Inflammatory macrophage treated with lipopolysaccharide for 1 hour (primary cell): ENCODE results near the gene CHAD.
"Not testable (repeated sequence)": the region's sequence is repeated elsewhere in the genome, so short reads cannot be mapped to it uniquely, and the experiment has no call there.

Source experiments
- DNase-seq, 2 donors: peaks; one replicate each; pipeline ENCODE4 v3.0.0-alpha.2; 2020 to 2022

Gene CHAD

DNA sequence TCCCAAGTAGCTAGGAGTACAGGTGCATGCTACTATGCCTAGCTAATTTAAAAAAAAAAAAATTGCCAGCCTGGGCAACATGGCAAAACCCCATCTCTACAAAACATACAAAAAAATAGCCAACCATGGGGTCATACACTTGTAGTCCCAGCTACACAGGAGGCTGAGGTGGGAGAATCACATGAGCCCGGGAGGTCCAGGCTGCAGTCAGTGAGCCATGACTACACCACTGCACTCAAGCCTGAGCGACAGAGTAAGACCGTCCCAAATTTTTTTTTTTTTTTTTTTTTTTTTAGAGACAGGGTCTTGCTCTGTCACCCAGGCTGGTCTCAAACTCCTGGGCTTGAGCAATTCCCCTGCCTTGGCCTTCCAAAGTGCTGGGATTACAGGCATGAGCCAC is 14.8 kb downstream of the CHAD start:
- DNase-seq: no peak

DNA sequence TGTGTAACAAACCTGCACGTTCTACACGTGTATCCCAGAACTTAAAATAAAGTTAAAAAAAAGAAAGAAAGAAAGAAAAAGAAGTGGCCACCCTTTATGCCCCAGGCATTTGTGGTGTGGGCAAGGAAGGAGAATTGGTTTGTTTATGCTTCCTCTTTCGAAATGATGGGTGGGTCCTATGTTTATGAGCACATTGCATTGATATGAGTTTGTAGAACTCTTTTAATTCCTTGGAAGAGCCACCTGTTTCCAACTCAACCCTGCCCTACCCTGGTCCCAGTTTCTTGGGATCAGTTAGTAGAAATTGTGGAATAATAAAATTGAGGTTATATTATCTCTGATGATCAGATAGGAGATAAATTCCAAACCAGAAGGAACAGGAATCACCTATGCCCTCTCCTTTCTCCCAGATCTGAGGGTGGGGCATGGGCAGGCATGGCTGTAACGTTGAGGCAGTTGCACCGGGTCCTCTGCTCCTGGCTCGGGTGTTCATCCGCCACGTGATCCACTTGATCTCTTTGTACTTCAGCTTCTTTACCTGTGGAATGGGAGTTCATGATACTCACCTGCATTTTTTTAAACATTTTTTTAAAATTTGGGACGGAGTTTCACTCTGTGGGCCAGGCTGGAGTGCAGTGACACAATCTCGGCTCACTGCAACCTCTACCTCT is 15.9 kb downstream of the CHAD start:
- peak; percentile 48 to 66 for DNase-seq

DNA sequence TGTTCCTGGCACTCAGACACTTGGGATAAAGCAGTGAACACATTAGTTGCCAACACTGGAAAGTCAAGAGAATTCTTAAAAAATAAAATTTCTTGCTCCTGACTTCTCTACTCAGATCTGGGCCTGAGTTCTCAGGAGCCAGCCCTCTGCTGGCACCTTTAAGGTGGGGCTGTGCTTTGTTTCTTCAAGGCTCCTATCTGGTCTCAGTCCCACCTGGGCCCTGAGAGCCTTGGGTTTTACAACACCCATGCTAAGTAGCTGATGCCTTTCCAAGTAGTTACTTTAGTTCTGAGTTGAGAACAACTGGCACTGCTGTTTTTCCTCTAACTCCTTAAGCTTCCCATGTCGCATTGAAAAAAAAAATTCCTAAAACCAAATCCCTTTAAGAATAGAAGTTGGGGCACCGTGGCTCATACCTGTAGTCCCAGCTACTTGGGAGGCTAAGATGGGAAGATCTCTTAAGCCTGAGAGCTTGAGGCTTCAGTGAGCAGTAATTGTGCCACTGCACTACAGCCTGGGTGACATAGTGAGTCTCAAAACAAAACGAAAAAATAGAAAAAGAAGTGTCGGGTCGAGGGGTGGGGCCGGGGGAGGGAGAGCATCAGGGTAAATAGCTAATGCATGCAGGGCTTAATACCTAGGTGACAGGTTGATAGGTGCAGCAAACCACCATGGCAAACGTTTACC is 16.6 kb downstream of the CHAD start:
- no peak for DNase-seq

DNA sequence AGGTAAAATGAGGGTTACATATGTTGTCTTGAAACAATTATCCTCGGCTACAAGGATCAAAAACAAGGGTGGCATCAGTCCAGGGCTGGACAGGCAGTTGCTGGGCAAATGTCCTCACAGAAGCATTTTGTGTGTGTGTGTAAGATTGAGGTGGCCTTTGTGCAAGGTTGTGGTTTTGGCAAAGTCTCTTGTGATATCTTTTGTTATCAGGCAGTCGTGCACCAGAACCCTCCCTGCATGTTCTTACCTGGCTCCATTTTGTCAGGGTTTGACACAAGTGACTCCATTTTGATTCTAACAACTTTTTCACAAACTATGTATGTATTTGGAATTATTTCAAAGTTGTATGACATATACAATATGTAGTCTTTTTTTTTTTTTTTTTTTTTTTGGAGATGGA is 20.0 kb downstream of the CHAD start:
- DNase-seq: no peak

DNA sequence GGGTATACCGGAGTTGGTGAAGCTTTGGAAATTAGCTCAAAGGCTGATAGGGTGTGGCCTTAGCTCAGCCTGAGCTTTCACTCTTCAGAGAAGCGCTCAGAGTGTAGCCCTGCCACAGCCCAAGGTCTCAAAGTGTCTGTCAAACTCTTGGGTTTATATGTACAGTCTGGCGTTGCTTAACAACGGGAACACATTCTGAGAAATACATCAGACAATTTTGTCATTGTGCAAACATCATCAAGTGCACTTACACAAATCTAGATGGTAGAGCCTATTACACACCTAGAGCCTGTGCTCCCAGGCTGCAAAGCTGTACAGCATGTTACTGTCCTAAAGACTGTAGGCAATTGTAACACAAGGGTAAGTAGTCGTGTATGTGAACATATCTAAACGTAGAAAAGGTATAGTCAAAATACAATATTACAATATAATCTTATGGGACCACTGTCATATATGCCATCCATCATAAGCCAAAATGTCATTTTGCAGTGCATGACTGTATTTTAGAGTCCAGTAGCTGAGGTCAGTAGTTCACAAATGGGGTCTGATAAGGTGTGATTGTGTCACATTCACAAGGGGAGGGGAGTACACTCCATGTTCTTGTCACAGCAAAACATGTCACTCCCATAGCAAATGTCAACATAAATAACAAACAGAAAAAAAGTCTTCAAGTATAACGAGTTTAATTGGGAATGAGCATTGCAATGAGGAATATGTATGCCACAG is 20.6 kb downstream of the CHAD start:
- DNase-seq: no peak

DNA sequence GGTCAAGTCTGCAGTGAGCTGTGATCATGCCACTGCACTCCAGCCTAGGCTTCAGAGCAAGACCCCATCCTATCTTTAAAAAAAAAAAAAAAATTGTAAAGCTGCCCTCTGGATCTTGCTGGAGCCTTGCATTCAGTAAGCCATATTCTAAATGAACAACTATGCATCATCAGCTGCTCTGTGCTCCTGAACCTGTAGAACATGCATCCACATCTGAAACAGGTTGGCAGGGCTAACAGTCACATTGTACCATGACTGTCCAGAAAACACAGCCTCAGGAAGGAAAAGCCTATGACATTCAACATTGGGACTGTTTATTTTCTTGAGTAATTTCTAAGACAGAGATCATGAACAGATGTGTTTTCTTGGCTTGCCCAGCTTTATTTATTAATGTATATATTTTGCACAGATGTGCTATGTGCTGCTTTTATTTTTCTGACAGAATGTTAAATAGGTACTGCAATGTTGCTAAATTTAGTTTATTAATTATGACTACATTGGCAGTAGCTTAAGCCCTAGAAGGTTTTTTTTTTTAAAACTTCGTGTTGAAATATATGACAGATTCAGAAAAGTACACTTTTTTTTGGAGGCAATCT is 22.9 kb downstream of the CHAD start:
- no peak for DNase-seq

DNA sequence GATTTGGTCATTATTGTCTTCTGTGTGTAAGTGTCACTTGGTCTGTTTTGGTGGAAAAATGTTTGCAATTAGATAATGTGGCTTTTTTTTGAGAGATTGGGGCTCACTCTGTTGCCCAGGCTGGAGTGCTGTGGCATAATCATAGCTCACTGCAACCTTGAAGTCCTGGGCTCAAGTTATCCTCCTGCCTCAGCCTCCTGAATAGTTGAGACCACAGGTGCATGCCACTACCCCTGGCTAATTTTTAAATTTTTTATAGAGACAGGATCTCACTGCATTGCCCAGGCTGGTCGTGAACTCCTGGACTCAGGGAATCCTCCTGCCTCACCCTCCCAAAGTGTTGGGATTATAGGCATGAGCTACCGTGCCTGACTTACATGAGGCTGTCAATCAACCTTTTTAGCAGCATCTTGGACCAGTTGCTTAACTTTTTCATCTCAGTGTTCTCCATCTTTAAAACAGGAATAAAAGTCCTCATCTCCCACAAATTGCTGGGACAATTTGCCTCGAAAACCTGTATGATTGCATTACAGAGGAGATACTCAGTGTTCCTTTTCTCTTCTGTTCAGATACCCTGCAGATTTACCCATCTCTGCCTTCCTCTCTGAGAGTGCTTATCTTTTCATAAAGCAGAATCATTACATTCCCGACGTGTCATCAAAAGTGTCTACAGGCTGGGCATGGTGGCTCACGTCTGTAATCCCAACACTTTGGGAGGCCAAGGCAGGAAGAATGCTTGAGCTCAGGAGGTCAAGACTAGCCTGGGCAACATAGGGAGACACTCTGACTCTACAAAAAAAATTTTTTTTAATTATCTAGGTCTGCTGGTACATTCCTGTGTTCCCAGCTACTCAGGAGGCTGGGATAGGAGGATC is 23.6 kb downstream of the CHAD start:
- DNase-seq: no peak

DNA sequence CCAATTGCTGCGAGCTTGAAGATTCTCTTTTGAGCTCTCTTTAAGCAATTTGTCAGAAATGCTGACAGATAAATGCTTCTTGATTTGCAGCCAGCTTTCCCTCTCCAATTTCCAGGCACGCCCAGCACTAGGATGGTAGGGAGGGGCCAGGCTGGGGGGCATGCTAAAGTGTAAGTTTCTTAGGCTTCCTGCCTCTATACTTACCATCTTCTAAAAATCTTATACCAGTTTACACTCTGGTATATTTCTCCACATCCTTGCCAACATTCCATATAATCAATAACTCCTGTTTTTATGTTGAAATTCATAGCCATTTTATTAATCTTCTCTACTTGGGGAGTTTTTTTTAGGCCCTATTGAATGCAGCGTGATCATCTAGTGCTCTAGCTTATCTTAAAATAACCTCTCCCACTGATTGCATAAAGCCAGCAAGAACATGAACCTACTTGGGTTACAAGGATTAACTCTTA is 25.1 kb downstream of the CHAD start:
- DNase-seq: no peak

DNA sequence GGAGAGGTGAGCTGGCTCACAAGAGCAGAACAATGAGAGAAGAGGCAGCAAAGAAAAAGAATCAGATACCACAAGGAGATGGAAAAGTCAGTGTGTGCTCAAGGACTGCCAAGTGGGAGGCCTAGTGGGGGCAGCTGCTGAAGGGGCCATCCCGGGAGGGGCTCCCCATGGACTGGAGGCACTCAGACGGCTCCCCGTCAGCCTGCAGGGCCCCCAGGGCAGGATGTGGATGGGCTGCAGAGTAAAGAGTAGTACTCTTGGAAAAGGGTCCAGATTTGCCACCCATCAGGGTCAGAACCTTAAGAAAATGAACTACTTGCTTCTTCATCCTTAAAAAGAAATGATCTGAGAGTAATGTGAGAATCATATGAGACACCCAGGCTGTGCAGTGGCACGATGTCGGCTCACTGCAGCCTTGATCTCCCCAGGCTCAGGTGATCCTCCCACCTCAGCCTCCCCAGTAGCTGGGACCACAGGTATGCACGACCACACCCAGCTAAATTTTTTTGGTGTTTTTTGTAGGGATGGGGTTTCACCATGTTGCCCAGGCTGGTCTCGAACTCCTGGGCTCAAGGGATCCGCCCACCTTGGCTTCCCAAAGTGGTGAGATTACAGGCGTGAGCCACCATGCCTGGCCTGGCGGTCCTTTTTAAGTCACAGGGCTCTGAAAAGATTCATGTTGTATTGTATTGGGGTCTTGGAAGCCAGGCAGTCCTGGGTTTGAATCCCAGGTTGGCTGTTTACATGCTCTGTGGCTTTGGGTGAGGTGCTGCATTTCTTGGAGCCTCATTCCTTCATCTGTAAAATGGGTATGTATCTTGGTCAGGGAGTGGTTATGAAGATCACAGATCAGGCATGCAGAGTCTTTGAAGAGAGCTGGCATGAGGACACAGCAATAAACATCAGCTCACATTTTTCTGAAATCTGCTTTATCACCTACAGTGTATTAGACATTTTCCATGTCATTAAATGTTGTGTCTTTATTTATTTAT is 27.5 kb downstream of the CHAD start:
- no peak for DNase-seq

DNA sequence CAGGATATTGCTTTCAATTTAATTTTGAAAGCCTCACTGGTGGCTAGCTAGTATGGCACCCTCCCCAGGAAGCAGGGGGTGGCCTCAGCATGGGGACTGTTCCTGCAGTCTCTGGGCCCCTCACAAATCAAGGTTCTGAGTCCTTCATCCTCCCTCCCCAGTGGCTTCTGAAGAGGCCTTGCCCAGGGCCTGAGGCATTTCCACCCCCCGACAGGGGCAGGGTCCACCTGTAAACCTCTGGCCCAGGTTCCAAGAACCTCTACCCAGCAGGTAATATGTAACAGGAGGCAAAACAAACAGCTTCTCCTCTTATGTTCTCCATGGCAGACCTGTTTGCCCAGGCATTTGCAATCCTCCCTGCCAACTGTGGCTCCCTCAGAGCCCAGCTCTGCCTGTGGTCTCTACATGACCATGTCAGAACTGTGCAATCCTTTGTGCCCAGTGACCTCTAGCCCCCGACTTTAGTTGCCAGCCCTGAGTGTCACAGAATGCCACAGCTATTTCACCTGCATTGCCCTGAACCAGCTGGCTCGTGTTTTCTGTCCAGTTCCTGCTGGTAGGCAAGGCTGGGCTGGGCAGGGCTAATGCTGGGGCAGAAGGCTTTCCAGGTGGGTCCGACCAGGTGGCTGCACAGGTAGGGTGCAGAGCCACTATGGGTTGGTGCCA is 28.4 kb downstream of the CHAD start:
- DNase-seq: no peak

DNA sequence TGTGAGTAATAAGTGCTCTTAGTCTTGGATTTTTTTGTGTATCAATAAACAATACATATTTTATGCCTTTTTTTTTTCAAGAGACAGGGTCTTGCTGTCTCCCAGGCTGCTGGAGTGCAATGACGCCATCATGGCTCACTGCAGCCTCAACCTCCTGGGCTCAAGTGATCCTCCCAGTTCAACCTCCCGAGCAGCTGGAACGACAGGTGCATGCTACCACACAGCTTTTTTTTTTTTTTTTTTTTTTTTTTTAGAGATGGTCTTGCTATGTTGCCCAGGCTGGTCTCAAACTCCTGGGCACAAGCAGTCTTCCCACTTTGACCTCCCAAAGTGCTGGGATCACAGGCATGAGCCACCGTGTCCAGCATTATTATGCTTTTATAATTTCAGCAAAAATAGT is 29.7 kb downstream of the CHAD start:
- no peak for DNase-seq

DNA sequence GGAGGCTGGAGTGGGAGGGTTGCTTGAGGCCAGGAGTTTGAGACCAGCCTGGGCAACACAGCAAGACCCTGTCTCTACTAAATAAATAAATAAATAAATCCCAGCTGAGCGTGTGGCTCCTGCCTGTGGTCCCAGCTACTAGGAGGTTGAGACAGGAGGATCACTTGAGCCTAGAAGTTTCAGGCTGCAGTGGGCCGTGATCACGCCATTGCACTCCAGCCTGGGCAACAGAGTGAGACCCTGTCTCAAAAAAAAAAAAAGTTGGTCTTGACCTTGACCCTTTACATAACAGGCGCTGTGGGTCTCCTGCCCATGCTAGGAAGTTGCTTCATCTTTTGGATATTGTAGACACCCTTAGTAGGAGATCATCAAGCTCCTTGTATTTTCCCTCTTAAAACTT is 31.3 kb downstream of the CHAD start:
- no peak for DNase-seq

DNA sequence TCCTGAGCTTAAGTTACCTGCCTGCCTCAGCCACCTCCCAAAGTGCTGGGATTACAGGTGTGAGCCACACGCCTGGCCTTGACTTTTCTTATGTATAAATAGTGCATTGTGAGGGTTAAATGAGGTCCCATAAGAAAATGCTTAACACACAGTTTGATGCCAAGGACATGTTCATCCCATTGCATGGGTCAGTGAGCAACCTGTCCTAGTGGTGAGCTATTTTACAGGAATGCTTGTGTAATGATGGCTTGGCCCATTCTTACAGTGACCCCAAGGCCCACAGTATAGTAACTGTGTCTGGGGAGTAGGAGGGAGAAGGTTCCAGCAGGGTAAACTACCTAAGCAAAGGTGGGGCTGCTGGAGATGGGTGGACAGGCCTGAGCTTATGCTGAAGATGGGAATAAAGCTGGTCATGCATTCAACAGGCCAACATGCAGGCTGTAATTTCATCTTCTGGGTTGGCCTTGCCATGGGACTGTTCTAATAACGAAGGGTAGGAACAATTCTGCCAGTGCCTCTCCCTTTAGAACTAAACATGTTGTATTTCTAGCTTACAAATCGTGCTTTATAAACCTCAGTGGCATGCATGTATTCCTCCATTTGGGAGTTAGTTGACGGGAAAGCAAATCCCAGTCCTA is 36.4 kb downstream of the CHAD start:
- DNase-seq: no peak

DNA sequence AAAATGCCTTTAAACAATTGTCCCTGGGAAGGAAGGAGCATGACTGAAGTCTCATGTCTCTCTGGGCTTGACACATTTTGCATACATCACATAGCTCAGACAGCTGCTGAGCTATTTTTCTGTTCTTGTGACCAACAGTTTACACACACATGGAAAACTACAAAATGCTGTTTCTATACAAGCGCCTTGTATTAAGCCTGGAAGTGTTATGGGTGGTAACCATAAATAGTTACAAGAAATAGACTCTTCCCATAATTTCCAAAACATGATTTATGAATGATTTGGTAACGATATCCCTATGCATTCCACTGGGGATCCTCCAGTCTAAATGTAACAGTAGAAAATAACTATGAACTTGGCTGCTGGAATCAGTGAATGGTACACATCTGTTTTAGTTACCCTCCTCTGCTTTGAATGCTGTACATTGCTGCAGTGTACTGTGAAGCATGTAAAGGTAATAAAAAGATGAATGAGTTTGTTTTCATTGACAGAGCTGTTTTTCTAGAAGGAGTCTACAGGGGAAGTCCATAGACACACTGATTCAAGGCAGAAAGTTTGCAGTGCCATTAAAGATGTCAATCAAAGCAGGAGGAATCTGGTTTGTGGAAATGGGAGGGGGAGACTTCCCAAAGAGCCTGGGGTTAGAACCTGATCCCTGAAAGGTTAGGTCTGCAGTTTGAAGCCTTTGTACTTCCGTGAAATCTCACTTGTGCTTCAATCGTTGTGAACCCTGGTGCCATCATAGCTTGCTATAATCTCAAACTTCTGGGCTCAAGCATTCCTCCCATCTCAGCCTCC is 37.7 kb downstream of the CHAD start:
- no peak for DNase-seq

DNA sequence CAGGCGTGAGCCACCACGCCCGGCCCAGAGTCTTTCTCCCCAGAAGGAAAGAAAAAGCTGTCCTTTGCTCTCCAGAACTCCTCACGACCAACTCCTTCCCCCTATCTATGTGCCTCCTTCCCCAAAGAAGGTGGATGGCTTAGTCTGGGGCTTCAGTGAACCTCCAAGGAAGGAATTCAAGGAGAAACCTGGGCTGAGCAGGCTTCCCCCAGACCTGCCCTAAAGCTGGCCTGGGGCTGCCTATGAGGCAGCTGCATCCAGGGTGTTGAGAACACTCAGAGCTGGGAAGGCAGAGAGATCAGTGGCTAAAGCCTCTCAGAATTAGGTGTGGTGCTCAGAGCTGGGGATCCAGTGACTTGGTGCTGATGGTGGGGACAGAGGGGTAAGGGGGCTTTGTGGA is 38.9 kb downstream of the CHAD start:
- DNase-seq: no peak

DNA sequence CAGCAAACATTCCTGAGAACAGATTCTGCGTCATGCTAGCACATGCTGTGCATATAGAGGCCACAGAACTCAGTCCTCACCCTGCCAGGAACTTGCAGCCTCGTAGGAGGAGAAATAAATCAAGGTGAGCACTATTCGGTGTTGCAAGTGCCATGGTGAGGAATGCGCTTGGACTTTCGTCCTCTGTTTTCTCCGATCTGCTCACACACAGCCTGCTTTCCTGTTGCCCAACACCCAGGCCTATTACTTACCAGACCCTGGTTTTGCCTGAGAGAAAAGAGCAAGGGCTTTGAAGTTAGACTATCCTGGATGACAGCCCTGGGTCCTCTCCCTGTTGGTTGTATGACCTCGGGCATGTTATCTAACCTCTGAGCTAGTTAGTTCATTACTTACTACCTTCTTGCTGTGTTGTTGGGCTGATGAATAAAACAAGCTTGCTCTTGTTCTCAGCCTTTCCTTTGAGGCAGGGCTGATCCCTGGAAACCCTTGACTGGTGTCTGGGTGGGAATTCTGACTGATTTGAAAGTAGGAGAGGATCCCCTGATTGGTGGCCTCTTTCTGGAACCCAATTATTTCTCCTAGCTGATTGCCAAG is 39.8 kb downstream of the CHAD start:
- no peak for DNase-seq

DNA sequence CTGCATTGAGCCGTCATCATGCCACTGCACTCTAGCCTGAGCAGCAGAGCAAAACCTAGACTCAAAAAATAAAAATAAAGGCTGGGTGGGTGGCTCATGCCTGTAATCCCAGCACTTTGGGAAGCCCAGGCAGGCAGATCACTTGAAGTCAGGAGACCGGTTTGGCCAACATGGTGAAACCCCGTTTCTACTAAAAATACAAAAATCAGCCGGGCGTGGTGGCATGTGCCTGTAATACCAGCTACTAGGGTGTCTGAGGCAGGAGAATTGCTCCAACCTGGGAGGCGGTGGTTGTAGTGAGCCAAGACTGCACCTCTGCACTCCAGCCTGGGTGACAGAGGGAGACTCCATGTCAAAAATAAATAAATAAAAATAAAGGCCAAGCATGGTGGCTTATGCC is 40.6 kb downstream of the CHAD start:
- DNase-seq: not testable (repeated sequence)

DNA sequence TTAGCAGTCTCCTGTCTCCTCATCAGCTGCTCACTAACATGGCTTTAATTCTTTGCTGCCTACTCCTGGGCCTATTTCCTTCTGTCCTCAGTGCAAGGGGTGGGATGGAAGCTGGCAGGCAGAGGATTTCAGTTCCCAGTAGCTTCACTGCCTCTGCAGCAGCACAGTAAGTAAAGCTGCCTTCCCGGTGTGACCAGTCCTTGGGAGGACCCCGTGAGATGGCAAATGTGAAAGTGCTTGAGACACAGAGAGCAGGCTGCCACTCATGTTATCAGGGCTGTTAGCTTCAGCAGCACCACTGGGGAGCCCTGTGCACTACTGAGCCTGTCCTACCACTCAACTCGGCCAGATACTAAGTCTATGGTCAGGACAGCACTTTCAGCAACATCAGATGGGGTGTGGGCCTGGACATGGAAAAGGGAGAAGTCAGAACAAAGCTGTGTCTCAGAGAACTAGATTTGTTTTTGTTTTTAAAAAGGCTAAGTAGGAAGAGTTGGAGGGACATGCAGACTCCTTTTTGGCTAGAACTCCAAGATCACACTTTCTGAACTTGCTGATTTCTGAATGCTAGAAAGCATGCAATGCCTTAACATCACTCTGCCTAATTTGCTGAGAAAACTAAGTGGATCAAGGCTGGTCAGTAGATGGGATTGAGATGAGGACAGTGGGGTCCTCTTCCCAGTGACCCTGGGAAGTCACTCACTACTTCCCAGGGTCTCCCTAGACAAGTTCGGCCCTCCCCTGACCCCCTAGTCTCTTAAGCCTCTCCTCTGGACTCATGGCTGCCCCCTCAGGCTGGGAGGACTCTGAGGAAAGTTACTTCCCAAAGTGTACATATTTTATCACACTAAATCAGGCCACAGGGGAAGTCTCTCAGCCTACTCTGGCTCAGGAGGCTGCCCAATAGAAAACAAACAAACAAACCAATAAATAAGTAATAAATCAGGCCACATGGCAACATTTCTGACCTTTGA is 41.6 kb downstream of the CHAD start:
- DNase-seq: peak; percentile 53 to 67
